Neural progenitor cell (in vitro differentiated cells): ENCODE data around the gene DIAPH3.
"Not testable (repeated sequence)": the region's sequence is repeated elsewhere in the genome, so short reads cannot be mapped to it uniquely, and the experiment has no call there.

Experiments used
- EZH2 ChIP-seq: fragments of 200-600 bp; sonication (generic); IDR thresholded peaks from 2 replicates; pipeline ENCODE4 v1.6.1; 2017; ENCODE audit warnings: antibody characterized with exemption, mild to moderate bottlenecking, moderate library complexity
- EZH2phosphoT487 ChIP-seq: fragments of 200-600 bp; sonication (generic); IDR thresholded peaks from 2 replicates; pipeline ENCODE4 v1.6.1; 2017; ENCODE audit warnings: antibody characterized with exemption
- TF ChIP-seq, protein P1 (sequence below): fragments of 200-600 bp; sonication (generic); IDR thresholded peaks from 2 replicates; pipeline ENCODE4 v1.5.1; 2017; ENCODE audit warnings: antibody characterized with exemption, mild to moderate bottlenecking

DNA sequence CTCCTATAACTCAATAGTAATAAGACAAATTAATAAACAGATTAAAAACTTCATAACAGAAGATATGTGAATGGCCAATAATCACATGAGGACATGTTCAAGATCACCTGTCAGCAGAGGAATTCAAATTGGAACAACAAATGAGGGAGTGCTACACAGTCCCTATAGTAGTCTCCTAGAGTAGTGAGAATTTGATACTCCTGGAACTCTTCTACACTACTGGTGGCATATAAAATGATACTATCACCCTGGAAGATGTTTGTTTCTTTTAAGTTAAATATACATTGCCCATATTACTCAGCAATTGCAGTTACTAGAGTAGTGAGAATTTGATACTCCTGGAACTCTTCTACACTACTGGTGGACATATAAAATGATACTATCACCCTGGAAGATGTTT, 115.4 kb downstream of the DIAPH3 start:
- TF ChIP-seq, protein P1, sequence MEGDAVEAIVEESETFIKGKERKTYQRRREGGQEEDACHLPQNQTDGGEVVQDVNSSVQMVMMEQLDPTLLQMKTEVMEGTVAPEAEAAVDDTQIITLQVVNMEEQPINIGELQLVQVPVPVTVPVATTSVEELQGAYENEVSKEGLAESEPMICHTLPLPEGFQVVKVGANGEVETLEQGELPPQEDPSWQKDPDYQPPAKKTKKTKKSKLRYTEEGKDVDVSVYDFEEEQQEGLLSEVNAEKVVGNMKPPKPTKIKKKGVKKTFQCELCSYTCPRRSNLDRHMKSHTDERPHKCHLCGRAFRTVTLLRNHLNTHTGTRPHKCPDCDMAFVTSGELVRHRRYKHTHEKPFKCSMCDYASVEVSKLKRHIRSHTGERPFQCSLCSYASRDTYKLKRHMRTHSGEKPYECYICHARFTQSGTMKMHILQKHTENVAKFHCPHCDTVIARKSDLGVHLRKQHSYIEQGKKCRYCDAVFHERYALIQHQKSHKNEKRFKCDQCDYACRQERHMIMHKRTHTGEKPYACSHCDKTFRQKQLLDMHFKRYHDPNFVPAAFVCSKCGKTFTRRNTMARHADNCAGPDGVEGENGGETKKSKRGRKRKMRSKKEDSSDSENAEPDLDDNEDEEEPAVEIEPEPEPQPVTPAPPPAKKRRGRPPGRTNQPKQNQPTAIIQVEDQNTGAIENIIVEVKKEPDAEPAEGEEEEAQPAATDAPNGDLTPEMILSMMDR, result not testable (repeated sequence)
- not testable (repeated sequence) for TF ChIP-seq EZH2, EZH2phosphoT487
